Measurements from ENCODE around the gene SLC44A2.

SLC44A2 gene

GRCh38 chr19:10687518-10688288 lies 62.4 kb downstream of the SLC44A2 start:
- TF ChIP-seq CTCF (IDR thresholded peaks at IDR 0.05), result no peak
- H3K4me3 ChIP-seq, result no peak overlapping the region
- DNase-seq (ENCODE audit: low spot score), result no peak
- H3K27ac ChIP-seq, result no peak overlapping the region

GRCh38 chr19:10688545-10689280 lies 63.4 kb downstream of the SLC44A2 start:
- H3K27ac ChIP-seq, result no peak overlapping the region
- no peak overlapping the region for H3K4me3 ChIP-seq
- TF ChIP-seq CTCF (IDR thresholded peaks at IDR 0.05), result no peak
- DNase-seq (ENCODE audit: low spot score), result no peak

GRCh38 chr19:10690341-10690781 lies 65.0 kb downstream of the SLC44A2 start:
- DNase-seq (ENCODE audit: low spot score), result no peak
- Histone ChIP-seq H3K27ac (no peak overlapping the region), H3K4me3 (no peak overlapping the region)
- TF ChIP-seq CTCF (IDR thresholded peaks at IDR 0.05), result no peak

GRCh38 chr19:10691178-10691881 lies 66.0 kb downstream of the SLC44A2 start:
- H3K4me3 ChIP-seq, result no peak overlapping the region
- no peak overlapping the region for H3K27ac ChIP-seq
- no peak for DNase-seq (ENCODE audit: low spot score)
- TF ChIP-seq CTCF (IDR thresholded peaks at IDR 0.05), result no peak

GRCh38 chr19:10691883-10692282 lies 66.5 kb downstream of the SLC44A2 start:
- H3K27ac ChIP-seq, result no peak overlapping the region
- TF ChIP-seq CTCF (IDR thresholded peaks at IDR 0.05), result no peak
- no peak overlapping the region for H3K4me3 ChIP-seq
- DNase-seq (ENCODE audit: low spot score), result no peak

- Histone ChIP-seq H3K4me3 (no peak overlapping the region), H3K27ac (no peak overlapping the region)
Observed at GRCh38 chr19:10692673-10693264, 67.4 kb downstream of the SLC44A2 start.

More at GRCh38 chr19:10692673-10693264, 67.4 kb downstream of the SLC44A2 start:
- DNase-seq (ENCODE audit: low spot score), result no peak
- TF ChIP-seq CTCF (IDR thresholded peaks at IDR 0.05), result no peak

All from coronary artery (tissue), 2 donors.